HG02642 (cell line): ENCODE measurements around the gene MCTP2.

Experiments
- ATAC-seq: cut with Tn5 transposase; IDR thresholded peaks from one replicate; pipeline ENCODE4 v1.9.1; 2021; ENCODE audit warnings: mild to moderate bottlenecking; ENCODE audit not compliant: unreplicated experiment, poor library complexity

Gene MCTP2

DNA sequence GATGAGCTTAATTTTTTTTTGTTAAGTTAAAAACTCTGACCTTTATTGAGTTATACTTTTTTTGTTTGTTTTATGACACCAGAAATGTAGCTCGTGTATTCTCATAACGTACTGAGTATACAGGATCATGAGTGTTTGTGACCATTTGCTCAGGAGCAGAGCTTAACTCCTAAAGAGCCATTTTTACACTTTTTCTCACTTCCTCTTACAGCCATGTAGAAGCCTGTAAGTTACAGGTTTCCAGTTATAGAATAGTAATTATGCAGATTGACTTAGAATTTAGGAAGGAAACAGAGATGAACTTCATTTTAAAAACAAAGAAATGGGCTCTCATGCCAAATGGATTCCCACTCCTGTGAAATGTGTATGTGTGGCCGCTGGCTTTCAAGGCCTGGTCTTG lies 151.7 kb downstream of the MCTP2 start:
- no peak for ATAC-seq

DNA sequence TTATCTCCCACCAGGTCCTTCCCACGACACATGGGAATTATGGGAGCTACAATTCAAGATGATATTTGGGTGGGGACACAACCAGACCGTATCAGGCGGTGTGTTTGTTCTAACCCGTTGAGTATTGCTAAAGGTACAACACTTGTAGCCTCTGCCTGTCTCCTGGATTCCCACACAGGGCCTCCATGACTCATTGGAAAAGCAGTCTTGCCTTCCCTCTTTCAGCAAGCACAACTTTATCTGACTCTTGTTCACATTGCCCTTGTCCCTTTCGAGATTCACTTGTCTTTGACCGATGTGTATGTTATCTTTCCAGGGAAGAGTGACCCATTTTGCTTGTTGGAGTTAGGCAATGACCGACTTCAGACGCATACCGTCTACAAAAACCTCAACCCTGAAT lies 152.3 kb downstream of the MCTP2 start:
- no peak for ATAC-seq

DNA sequence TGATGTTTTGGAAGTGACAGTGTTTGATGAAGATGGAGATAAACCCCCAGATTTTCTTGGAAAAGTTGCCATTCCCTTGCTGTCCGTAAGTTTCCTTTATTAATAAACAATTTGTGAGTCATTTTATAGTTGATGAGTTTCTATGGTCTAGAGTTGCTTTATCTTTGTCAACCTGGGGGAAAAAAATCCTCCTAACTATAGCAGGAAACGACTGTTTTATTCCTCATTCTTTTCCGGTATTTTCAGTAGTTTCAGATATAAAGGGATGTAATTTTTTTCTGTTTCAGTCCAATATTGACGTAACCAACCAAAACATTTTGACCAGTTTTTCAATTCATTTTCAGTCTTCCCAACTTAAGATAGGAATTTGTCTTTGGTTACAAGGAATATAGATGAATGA lies 154.1 kb downstream of the MCTP2 start:
- no peak for ATAC-seq

DNA sequence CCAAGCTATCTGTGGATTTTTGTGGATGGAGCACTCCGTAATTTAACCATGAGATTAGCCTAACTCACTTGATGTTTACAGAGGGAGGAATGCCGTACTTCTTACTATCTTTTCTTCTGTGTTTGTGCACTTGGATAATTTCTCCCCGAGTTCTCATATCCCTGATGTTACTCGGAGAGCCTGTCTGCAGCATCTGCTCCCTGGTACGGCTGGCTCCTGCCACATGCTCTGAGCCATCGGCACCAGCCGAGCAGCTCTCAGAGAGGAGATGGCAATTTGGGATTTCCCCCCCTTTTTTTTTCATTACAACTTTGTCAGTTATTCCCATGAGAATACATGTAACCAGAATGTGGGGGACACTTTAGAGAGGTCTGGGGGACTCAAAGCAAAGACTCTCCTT lies 155.0 kb downstream of the MCTP2 start:
- no peak for ATAC-seq

DNA sequence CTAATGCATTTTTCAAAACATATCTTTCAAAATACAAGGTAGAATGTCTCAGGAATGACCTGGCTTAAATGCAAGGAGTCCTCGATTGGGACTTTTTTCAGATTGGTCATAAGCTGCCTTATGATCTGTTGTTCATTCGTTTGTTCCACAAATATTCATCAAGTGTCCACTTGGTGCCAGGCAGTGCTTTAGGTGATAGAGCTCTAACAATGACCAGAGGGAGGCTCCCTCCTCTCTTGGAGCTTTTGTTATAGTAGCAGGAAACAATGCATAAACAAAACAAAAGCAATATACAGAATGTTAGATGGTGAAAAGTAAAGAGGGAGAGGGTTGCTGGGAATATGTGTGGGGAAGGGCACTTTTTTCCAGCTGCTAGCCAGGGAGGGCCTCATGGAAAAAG lies 156.1 kb downstream of the MCTP2 start:
- ATAC-seq, result no peak

DNA sequence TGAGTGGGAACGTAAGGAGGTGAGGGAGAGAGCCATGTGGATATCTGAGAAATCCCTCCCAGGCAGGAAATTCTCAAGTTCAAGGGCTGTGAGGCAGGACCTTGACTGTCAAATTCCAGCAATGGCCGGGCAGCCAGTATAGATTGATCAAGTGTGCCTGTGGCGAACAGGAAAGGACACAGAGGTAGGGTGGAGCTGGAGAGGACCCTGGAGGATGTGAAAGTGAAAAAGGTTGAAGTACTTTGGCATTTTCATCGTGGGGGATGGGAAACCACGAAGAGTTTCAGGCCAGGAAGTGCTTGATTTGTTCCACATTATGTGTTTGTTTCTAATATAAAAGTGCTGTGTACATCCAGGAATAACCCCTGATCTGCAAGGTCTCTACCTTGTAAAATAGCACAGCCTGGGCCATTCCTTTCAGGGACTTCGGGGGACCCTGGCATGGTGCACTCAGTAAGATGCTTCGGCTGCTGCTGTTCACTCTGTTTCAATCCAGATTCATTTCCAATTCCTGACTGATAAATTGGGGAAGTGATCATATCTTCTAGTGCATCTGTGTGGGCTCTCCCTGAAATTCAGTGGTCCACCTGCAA lies 156.6 kb downstream of the MCTP2 start:
- ATAC-seq, result no peak

DNA sequence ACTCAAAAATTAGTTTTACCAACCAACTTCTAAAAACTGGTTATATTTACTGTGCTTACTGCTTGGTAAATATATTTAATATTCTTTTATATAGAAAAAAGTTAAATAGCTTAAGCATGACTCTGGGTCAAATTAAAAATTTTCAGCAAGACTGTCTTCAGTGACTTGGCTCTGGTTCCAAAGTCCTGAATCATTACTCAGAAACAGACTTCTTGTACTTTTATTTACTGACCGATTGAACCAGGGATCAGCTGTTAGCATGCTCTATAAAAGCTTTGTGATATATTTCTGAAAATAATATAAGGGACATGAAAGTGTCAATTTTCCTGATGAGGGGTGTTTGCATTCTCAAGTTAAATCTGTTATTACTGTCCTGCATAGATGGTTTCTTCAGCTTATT lies 164.3 kb downstream of the MCTP2 start:
- ATAC-seq, result no peak

DNA sequence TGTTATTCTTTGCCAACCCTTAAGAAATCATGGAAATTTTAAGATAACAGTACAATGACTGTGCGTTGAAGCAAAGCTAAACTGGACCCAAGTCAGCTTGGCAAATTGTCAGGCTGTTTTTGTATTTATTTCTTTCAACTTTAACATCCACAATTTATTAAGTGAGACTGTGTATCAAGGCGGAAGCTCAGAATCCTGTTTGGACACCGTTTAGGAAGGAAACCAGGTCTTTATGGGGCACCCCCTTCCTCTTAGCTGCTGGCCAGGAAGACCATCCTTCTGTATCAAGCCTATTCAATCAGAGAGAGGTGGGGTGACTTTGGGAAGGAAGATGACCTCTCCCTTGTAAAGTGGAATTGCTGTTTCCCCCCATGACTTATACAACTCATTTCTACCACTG lies 166.0 kb downstream of the MCTP2 start:
- no peak for ATAC-seq

DNA sequence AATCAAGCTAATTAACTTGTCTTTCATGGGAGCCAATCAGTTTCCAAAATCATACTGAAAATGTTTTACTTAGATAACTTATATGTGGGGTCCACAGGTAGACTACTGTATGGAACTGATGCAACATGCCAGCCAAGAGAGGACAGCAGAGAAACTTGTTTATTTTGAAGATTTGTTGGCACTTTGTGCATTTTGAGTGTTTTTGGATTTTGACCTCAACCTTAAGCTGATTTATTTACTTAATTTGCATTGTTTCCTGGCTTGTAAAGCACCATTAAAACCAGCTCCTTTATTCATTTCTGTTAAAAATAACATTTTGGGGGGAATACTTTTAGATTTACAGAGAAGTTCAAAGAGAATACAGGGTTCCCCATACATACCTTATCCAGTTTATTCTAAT lies 166.6 kb downstream of the MCTP2 start:
- ATAC-seq, result no peak

DNA sequence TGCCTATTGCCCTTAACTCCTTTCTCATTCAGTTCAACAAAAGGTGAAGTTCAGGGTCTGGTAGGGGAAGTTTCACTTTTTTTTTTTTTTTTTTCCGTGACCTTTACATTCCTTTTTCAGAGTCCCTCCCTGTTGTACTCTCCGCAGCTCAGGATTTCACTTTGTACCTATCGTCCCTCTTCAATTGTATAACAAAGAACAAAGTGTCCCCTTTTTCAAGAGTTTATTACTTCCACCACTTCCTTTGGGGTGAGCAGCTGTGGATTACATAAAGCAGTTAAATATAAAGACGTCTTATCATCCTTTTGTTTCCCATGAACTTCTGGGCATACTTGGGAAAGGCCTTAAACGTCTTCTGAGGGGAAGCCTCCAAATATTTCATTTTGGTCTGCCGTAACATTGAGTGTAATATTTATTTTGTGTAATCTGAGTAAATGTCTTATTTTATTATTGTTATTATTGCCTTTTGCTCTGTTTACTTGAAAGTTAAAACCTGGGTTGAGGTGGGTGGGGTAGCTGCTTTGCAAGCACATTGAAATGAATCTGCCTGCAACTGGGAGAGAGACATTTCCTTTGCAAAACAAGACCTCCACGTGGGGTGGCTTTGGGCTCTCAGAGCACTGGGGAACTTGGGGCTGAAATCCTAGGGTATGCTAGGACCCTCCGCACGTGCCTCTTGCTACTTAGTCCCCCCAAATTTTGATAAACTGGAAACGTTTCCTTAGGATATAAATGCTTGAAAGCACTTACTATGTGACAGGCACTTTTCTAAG lies 169.4 kb downstream of the MCTP2 start:
- no peak for ATAC-seq

DNA sequence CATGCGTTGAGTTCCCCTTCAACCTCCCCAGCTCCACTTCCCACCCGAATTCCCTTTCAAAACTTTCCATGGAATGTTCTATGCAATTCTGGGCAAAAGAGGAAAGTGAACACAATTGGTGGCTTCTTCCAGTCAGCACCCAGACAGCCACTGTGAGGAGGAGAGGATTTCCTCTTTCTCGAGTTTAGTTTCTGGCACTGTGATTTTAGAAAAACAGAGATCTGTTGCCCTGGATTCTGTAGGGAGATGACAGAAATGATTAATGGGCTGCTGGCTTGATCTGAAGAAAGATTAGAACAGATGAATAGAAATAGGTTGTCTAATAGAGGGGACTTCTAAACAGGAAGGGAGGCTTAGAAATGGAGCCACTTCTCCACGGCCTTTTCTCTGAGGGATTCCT lies 172.0 kb downstream of the MCTP2 start:
- ATAC-seq, result no peak

DNA sequence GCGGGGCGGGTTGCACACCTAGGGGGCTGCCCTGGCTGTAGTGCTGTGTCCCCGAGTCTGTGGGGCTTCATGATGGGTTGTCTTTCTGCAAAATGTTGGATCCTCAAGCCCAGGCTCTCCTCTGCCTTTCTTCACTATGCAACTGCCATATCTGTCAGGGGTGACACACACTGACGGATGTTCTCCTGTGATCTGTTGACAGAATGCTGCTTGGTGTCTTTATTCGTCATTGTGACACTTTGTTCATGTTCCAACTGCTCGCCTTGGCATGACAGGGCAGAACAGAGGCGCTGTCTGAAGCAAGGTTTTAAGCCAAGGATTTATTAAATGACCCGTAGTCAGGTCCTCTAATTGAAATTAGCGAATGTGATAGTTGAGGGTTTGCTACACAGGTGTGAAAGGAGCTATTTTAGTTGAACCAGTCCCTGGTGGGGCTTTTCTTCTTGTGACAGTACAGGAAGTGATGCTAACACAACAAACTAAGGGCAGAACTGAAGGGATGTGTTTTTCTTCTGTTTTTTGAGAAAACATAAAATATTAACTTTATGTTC lies 173.4 kb downstream of the MCTP2 start:
- ATAC-seq, result no peak

DNA sequence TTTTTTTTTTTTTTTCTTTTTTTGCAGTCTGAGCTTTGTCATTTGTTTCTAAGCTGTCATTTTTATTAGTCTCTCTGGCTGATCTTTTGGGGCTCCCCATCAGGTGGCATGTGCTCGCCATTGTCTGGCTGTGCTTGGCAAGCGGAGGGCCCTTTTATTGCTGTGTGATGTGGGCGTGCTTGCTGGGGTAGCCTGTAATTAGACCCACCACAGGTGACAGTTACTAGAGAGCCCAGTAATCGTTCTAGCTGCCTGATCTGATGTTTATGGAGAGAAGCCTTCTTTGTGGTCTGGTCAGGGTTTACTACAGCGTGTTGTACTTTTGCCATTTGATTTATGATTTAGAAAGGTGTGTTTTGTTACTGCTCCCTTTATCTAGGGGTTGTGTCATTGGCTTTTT lies 179.9 kb downstream of the MCTP2 start:
- no peak for ATAC-seq

DNA sequence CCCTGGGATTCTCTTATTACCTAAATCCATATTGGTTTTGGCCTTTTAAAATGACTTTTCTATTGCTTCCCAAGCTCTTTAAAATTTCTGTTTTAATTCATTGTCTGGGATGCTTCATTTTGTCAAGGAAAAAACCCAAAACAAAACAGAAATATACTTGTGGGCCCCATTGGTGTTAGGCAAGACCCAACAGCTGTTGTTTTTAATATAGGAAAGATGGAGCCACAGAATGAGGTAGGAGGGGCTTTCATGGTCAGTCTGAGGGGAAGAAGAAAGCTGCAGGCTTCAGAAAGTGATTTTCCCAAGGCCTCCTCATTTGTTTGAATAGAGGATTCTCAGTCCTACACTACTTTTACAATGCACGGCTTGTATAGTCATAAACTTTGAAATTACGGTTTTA lies 180.5 kb downstream of the MCTP2 start:
- no peak for ATAC-seq

DNA sequence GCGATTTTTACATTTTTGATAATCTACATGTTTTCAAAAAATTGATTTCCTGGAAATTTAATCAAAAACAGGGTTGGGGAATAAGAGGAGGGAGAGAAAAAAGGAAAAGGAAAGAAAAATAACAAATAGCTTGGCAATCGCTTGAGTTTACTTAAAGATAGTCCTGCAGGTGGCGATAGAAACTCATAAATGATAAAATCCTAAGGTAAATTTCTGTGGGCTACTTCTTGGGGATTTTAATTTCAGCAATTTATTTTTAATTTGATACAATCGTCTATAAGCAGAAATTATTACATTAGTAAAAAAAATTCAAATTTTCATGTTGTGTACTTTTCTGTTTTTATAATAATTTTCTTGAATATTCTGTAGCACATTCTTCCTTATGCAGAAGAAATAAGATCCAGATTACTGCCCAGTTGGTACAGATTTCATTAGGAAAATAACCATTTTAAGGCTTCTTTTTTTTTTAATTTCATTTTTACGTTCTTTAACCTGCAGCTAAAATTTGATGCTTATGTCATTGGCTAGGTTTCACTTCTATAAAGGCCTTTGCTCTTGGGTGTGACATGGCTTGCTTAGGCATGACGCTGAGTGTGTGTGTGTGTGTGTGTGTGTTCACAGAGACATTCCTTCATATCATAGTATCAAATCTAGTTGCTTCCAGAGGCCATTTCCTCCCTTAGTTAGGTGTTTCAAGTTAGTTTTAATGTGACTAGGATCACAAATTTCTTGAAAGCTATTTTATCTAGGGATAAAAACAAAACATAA lies 181.8 kb downstream of the MCTP2 start:
- no peak for ATAC-seq

DNA sequence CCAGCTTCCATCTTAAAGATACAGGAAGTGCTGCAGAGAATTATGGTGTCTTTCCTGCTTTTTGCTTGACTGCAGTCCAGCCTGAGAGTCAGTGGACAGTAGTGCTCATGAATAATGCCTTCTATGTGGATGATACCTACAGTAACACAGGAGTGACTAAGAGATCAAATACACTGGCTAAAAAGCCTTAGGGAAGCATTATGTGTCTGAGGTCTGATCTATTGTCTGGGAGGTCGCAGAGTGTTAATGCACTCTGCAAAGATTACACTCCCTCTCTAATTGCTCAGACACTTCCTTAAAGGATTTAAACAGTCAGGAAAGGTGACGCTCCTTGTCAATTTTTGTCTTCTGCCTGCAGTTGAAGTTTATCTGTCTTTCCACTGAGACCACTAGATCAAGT lies 183.6 kb downstream of the MCTP2 start:
- no peak for ATAC-seq

DNA sequence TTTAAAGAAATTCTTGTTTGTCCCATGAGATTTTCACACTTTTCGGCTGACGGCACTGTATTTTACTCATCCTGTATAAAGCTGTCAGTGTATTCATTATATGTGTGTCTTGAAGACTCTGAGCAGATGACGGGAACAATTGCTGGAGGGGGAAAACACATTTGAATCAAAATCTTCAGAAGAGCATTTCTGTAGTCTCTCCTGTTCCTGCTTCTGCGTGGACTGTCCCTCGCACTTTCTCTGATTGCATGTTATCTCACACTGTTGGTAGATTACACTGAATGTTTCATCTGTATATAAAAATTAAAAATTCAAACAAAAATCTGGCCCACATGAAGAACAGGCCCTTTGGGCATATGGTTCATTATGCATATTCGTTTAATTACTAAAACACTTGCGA lies 184.9 kb downstream of the MCTP2 start:
- ATAC-seq, result no peak

DNA sequence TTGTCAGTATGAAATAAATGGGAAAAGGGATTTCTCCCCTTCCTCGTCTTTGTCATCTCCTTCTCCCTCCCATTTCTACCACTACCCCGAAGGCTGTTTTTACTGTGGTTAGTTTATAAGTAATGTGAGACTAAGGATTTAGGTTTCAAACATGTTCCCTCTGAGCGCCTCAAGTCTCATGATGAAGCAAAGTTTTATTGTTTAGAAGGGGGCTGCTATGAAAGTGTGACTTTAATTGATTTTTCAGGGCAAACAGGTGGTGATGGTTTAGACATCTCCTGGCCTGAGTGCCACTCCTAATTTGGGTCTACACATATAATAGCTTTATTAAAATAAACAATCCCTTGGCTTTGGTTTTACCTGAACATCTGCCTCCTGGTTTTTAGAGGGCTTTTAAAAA lies 185.5 kb downstream of the MCTP2 start:
- ATAC-seq, result no peak

DNA sequence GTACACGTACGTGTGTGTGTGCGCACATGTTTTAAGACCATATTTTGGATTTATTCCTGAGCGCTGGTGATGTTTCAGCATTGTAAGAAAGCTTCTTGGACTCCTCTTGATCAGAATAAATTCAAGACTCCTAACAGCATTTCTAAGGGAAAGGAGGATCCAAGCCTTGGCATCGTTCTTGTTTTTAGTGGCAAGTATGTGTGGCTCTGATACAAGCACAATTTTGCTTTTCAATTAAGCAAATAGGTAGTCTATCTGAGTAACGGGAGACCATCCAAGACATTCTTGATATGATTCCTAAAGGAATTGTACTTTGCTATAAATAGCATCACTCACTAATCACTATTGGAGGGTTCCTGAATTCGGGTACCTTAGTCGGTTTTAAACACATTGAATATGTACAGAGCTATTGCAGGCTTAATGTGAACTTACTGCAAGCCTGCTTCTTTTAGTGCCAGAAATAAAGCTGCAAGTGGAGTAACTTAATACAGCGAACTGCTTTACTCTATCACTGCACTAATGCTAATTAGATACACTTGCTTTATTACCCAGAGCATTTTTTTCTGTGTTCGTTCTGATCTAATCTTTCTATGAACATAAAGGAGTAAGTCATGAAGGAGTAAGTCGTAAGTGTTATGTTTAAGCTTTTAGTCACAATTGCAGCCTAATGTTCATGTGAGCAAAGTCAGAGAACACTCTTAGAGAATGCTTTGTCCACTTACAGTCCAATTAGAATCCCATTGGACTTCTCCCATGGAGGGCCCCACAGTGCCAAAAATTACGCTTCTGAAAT lies 186.3 kb downstream of the MCTP2 start:
- no peak for ATAC-seq

DNA sequence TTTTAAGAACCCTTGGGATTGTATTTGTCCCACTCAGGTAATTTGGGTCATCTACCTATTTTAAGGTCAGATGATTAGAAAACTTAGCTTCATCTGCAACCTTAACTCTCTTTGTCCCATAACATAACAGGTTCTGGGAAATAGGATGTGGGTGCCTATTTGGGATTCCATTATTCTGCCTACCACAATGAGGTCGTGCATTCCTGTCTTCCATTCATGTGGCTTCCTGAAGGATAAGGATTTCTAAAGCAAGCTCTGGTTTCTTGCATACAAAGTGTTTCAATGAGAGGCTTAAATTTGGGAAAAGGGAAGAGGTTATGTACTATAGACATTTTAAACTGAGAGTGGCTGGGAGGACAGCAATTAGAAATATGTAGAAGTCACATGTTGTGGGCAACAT lies 190.3 kb downstream of the MCTP2 start:
- ATAC-seq, result no peak

DNA sequence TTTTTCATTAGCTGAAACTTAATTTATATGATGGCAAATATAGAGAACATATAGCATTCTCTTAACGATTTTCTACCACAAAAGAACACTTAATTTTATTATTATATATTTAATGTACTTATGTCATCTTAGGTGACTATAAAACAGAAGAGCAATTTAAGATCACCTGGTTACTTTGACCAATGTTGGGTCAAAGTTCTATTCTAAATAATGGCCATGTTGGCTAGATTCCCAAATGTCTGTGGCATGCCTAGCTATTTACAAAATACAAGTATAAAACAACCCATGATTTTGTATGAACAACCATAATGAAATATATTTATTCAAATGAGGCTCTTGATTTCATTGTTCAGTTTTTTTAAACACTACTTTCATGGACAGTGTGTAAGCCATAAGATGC lies 200.9 kb downstream of the MCTP2 start:
- ATAC-seq, result no peak
